DOHH2 (cell line): ENCODE results near the gene DPYD.

Experiments used
- CTCF ChIP-seq: fragments of 200-600 bp; sonication (generic); IDR thresholded peaks from one replicate; pipeline ENCODE4 v1.5.1; 2014; ENCODE audit warnings: antibody characterized with exemption, mild to moderate bottlenecking, low read depth, low read length; ENCODE audit not compliant: poor library complexity, severe bottlenecking
- EZH2phosphoT487 ChIP-seq: fragments of 200-600 bp; sonication (generic); IDR thresholded peaks from 2 replicates; pipeline ENCODE4 v1.6.1; 2017; ENCODE audit warnings: borderline replicate concordance, mild to moderate bottlenecking, antibody characterized with exemption, low read length, moderate library complexity, mixed read lengths

- TF ChIP-seq CTCF (no peak), EZH2phosphoT487 (no peak)
Observed at GRCh38 chr1:97307151-97307550, 613.7 kb downstream of the DPYD start.
